GM18517 (cell line): ENCODE measurements around the gene STH.

ENCODE experiments used
- ATAC-seq: cut with Tn5 transposase; IDR thresholded peaks from one replicate; pipeline ENCODE4 v1.9.1; 2021; ENCODE audit warnings: mild to moderate bottlenecking, moderate library complexity; ENCODE audit not compliant: unreplicated experiment

Gene STH

GRCh38 chr17:45983614-45984310 lies 15.3 kb upstream of the STH start:
- ATAC-seq: no peak

- ATAC-seq: no peak
Measured at GRCh38 chr17:45984368-45984767, 14.7 kb upstream of the STH start.

DNA sequence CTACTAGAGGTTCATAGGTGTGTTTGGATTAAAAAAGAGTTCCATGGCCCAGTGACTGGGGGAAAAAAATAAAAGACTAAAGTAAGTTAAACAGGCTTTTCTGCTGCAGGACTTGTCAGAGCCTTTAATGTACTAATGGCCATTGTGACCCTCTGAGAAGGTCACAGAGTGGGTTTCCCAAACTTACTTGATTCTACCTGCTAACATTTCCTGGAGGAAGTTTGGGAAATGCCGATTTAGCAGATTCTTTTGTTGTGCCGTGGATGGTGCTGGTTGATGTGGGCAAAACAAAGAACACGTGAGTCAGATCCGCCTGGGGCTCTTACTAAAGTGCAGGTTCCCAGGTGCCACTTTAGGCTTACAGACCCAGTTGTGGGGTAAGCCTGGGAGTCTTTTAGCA lies 13.6 kb upstream of the STH start:
- no peak for ATAC-seq

- no peak for ATAC-seq
Measured at GRCh38 chr17:45986056-45986455, 13.0 kb upstream of the STH start.

- no peak for ATAC-seq
Measured at GRCh38 chr17:45987706-45988105, 11.3 kb upstream of the STH start.

GRCh38 chr17:45989759-45990158 lies 9.3 kb upstream of the STH start:
- no peak for ATAC-seq

DNA sequence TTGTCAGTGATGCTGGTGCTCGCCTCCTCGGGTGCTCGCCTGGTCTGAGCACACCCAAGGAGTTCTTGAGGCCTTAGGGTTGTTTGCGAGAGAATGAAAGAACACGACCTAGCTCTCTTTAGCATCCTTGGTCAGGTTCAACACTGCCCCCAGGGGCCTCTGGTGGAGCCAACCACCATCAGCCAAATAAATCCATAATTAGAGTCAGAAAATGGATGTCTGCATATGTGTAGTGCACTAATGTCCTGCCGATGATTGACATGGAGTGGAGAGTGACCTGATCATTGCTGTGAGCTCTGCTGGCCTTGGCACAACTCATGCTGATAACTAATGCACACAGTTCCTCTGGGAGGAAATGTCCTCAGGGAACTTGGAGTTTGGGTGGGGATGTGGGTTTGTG lies 8.2 kb upstream of the STH start:
- ATAC-seq: no peak

- ATAC-seq: no peak
Measured at GRCh38 chr17:45991341-45991740, 7.7 kb upstream of the STH start.

GRCh38 chr17:45992175-45992574 lies 6.9 kb upstream of the STH start:
- ATAC-seq: no peak

DNA sequence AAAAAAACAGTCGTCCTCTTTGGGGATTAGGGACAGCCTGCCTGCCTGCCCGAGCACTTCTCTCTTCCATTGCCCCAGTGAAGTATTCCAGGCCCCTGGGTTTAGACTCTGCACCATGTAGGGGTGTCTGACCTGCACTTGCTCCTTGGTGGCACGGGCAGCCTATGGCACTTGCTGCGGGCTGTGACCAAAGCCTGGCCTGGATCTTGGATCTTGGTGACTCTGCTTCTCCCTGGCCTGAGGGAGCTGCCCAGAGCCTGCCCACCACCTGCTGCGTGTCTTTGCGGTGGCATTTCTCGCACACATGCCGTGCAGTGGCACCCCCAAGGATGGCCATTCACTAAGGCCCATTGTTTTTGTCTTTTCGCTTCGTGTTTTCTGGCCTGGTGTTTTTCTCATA lies 6.1 kb upstream of the STH start:
- ATAC-seq: no peak

- ATAC-seq: no peak
Measured at GRCh38 chr17:45993962-45994627, 5.0 kb upstream of the STH start.

- no peak for ATAC-seq
Measured at GRCh38 chr17:45994987-45995386, 4.1 kb upstream of the STH start.

DNA sequence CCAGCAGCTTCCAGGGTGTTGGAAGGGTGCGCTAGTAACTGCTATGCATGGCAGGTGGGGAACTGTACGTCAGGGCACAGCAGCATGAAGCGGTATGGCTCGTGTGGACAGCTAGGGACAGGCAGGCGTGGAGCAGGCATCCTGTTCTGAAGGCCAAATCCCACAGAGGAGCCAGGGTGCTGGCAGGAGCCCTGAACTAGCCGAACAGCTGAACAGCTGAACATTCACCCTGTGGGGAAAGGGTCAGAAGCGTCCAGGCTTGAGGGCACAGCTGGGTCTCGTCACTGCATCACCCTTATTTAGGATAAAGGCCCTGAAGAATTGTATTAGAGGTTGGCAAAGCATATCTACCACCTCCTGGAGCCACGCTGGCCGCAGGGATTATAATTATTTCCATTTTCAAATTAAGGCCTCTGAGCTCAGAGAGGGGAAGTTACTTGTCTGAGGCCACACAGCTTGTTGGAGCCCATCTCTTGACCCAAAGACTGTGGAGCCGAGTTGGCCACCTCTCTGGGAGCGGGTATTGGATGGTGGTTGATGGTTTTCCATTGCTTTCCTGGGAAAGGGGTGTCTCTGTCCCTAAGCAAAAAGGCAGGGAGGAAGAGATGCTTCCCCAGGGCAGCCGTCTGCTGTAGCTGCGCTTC lies 3.3 kb upstream of the STH start:
- no peak for ATAC-seq

GRCh38 chr17:45996282-45996937 lies 2.6 kb upstream of the STH start:
- no peak for ATAC-seq

DNA sequence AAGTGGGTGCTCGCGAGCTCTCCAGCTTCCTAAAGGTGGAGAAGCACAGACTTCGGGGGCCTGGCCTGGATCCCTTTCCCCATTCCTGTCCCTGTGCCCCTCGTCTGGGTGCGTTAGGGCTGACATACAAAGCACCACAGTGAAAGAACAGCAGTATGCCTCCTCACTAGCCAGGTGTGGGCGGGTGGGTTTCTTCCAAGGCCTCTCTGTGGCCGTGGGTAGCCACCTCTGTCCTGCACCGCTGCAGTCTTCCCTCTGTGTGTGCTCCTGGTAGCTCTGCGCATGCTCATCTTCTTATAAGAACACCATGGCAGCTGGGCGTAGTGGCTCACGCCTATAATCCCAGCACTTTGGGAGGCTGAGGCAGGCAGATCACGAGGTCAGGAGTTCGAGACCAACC lies 1.9 kb upstream of the STH start:
- ATAC-seq: no peak

GRCh38 chr17:45997624-45998023 lies 1.4 kb upstream of the STH start:
- ATAC-seq: no peak

GRCh38 chr17:45999900-46000290 lies 845 bp downstream of the STH start:
- no peak for ATAC-seq

DNA sequence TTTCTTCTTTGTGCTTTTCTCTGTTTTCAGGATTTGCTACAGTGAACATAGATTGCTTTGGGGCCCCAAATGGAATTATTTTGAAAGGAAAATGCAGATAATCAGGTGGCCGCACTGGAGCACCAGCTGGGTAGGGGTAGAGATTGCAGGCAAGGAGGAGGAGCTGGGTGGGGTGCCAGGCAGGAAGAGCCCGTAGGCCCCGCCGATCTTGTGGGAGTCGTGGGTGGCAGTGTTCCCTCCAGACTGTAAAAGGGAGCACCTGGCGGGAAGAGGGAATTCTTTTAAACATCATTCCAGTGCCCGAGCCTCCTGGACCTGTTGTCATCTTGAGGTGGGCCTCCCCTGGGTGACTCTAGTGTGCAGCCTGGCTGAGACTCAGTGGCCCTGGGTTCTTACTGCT lies 1.2 kb downstream of the STH start:
- no peak for ATAC-seq

DNA sequence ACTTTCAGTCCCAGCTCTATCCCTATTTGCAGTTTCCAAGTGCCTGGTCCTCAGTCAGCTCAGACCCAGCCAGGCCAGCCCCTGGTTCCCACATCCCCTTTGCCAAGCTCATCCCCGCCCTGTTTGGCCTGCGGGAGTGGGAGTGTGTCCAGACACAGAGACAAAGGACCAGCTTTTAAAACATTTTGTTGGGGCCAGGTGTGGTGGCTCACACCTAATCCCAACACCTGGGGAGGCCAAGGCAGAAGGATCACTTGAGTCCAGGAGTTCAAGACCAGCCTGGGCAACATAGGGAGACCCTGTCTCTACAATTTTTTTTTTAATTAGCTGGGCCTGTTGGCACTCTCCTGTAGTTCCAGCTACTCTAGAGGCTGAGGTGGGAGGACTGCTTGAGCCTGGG lies 1.7 kb downstream of the STH start:
- no peak for ATAC-seq

DNA sequence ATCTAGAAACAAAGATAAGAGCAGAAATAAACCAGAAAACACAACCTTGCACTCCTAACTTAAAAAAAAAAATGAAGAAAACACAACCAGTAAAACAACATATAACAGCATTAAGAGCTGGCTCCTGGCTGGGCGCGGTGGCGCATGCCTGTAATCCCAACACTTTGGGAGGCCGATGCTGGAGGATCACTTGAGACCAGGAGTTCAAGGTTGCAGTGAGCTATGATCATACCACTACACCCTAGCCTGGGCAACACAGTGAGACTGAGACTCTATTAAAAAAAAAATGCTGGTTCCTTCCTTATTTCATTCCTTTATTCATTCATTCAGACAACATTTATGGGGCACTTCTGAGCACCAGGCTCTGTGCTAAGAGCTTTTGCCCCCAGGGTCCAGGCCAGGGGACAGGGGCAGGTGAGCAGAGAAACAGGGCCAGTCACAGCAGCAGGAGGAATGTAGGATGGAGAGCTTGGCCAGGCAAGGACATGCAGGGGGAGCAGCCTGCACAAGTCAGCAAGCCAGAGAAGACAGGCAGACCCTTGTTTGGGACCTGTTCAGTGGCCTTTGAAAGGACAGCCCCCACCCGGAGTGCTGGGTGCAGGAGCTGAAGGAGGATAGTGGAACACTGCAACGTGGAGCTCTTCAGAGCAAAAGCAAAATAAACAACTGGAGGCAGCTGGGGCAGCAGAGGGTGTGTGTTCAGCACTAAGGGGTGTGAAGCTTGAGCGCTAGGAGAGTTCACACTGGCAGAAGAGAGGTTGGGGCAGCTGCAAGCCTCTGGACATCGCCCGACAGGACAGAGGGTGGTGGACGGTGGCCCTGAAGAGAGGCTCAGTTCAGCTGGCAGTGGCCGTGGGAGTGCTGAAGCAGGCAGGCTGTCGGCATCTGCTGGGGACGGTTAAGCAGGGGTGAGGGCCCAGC lies 2.6 kb downstream of the STH start:
- ATAC-seq: no peak
